A172 (cell line): ENCODE data around the gene RTBDN. TPM values are rescaled to one million over a fixed set of nuclear protein-coding genes. Genes with fewer than 3 reads are reported as not detected.

Experiments used
- DNase-seq: peaks from one replicate; pipeline ENCODE4 v3.0.0-alpha.2; 2015; ENCODE audit warnings: low spot score
- total RNA-seq: library from RNA; depleted of rRNA; stranded (reverse); fragments of >200 nt; shearing (Covaris generic); gene quantifications from 2 replicates; pipeline ENCODE4 v1.2.3, GENCODE V29; 2014

RTBDN gene
- total RNA-seq, 1 experiment from 2014 or later: not detected

- DNase-seq: peak; percentile 91
Measured at GRCh38 chr19:12793290-12794195, 40.8 kb downstream of the RTBDN start.

- no peak for DNase-seq
Measured at GRCh38 chr19:12792853-12793289, 41.5 kb downstream of the RTBDN start.

GRCh38 chr19:12792051-12792852 lies 42.1 kb downstream of the RTBDN start:
- peak; percentile 40 for DNase-seq

- DNase-seq: peak; percentile 90
Measured at GRCh38 chr19:12791345-12792050, 42.9 kb downstream of the RTBDN start, which contains the start of gene JUNB. TSS of gene JUNB (plus strand) at chr19:12791486. CDS start at chr19:12791772, 286 bp downstream.

GRCh38 chr19:12790628-12791344 lies 43.6 kb downstream of the RTBDN start:
- DNase-seq: no peak

GRCh38 chr19:12789904-12790619 lies 44.3 kb downstream of the RTBDN start:
- peak; percentile 89 for DNase-seq

GRCh38 chr19:12789098-12789903 lies 45.1 kb downstream of the RTBDN start:
- peak; percentile 41 for DNase-seq

- peak; percentile 81 for DNase-seq
Measured at GRCh38 chr19:12788682-12789097, 45.7 kb downstream of the RTBDN start.

GRCh38 chr19:12788042-12788681 lies 46.2 kb downstream of the RTBDN start:
- DNase-seq: no peak

- DNase-seq: no peak
Measured at GRCh38 chr19:12787458-12787857, 46.9 kb downstream of the RTBDN start.

GRCh38 chr19:12786952-12787351 lies 47.4 kb downstream of the RTBDN start:
- DNase-seq: no peak

GRCh38 chr19:12786141-12786870 lies 48.1 kb downstream of the RTBDN start:
- peak; percentile 60 for DNase-seq

GRCh38 chr19:12785431-12786031 lies 48.8 kb downstream of the RTBDN start:
- DNase-seq: peak; percentile 50

GRCh38 chr19:12784871-12785430 lies 49.4 kb downstream of the RTBDN start:
- DNase-seq: no peak

- DNase-seq: peak; percentile 18
Measured at GRCh38 chr19:12784394-12784870, 49.9 kb downstream of the RTBDN start.

GRCh38 chr19:12783849-12784393 lies 50.5 kb downstream of the RTBDN start:
- peak; percentile 82 for DNase-seq

GRCh38 chr19:12783291-12783848 lies 51.0 kb downstream of the RTBDN start:
- peak; percentile 44 for DNase-seq
